A549 (cell line): ENCODE results near the gene JOSD2. TPM values are rescaled to one million over a fixed set of nuclear protein-coding genes. Genes with fewer than 3 reads are reported as not detected.

Experiments
- ATAC-seq, 2 experiments: fragments of 200-7000 bp in 1 of 2; fragments of >200 bp in 1 of 2; cut with Nextera tagmentation in 1 of 2; cut with Tn5 transposase in 1 of 2; 3 replicates each; pipeline versions ENCODE4 v1.8.0 to v1.9.1; 2018 to 2020; ENCODE audit warnings: mild to moderate bottlenecking in 1 of 2, moderate library complexity in 1 of 2
- CTCF ChIA-PET: fragments of 300-600 bp; sonication (Branson Sonifier 250); formaldehyde crosslinking; extraction: SDS; loops from one replicate; lab custom pipeline; 2021; ENCODE audit warnings: antibody characterized with exemption, inconsistent platforms; lab: Yijun Ruan, JAX
- POLR2A ChIA-PET: fragments of 350-600 bp; formaldehyde crosslinking; extraction: SDS; loops from one replicate; lab custom pipeline; 2021; ENCODE audit warnings: antibody characterized with exemption, inconsistent platforms; lab: Yijun Ruan, JAX
- DNase-seq, 2 experiments: peaks; one replicate each; pipeline versions ENCODE4 v3.0.0 to v3.0.0-alpha.2; 2011 to 2016; ENCODE audit warnings: low read depth in 1 of 2, low spot score in 1 of 2
- FAIRE-seq: peaks from 2 replicates; lab custom pipeline; 2011; peaks lifted over from hg19 to GRCh38; lab: Jason Lieb, UNC
- H3K27ac ChIP-seq, 2 experiments: fragments of >200 bp; sonication (Bioruptor Twin); formaldehyde crosslinking; 3 replicates each; pipeline ENCODE4 v1.5.1; 2016 to 2017
- H3K4me1 ChIP-seq: fragments of >200 bp; sonication (Bioruptor Twin); formaldehyde crosslinking; 3 replicates; pipeline ENCODE4 v1.6.1; 2016
- H3K4me2 ChIP-seq: fragments of >200 bp; sonication (Bioruptor Twin); formaldehyde crosslinking; 3 replicates; pipeline ENCODE4 v1.6.1; 2016
- H3K4me3 ChIP-seq: fragments of >200 bp; sonication (Bioruptor Twin); formaldehyde crosslinking; 3 replicates; pipeline ENCODE4 v1.5.1; 2016
- H3K9me3 ChIP-seq: fragments of >200 bp; sonication (Bioruptor Twin); formaldehyde crosslinking; 3 replicates; pipeline ENCODE4 v1.6.1; 2016
- BCL3 ChIP-seq: fragments of >200 bp; sonication (Bioruptor Twin); formaldehyde crosslinking; IDR thresholded peaks from 3 replicates; pipeline ENCODE4 v1.6.1; 2016
- CEBPB ChIP-seq, 2 experiments: fragments of >200 bp in 1 of 2; sonication (Bioruptor Twin) in 1 of 2; formaldehyde crosslinking in 1 of 2; IDR thresholded peaks; 2 replicates each; pipeline ENCODE4 v1.6.1; 2012 to 2016
- CHD4 ChIP-seq: fragments of 200-600 bp; sonication (generic); IDR thresholded peaks from 2 replicates; pipeline ENCODE4 v1.6.1; 2016; ENCODE audit warnings: antibody characterized with exemption, mild to moderate bottlenecking, borderline replicate concordance
- EHF ChIP-seq: fragments of 250-450 bp; sonication (Bioruptor Pico); IDR thresholded peaks from 2 replicates; pipeline ENCODE4 v1.5.0; 2020; ENCODE audit warnings: mild to moderate bottlenecking
- EHMT2 ChIP-seq: fragments of 200-600 bp; sonication (generic); IDR thresholded peaks from 2 replicates; pipeline ENCODE4 v1.6.1; 2016; ENCODE audit warnings: antibody characterized with exemption, low read depth, mild to moderate bottlenecking, moderate library complexity
- FOSL2 ChIP-seq, 2 experiments: fragments of 450-650 bp in 1 of 2; fragments of >200 bp in 1 of 2; sonication (Bioruptor Twin) in 1 of 2; formaldehyde crosslinking; IDR thresholded peaks; 2 replicates each; pipeline versions ENCODE4 v1.5.0 to v1.6.1; 2016 to 2020; ENCODE audit warnings: mild to moderate bottlenecking in 1 of 2, moderate library complexity in 1 of 2
- FOXS1 ChIP-seq: fragments of 250-450 bp; sonication (Bioruptor Pico); IDR thresholded peaks from 2 replicates; pipeline ENCODE4 v1.5.0; 2020; ENCODE audit warnings: mild to moderate bottlenecking, moderate library complexity
- HDAC2 ChIP-seq: fragments of 200-600 bp; sonication (generic); IDR thresholded peaks from 2 replicates; pipeline ENCODE4 v1.6.1; 2016
- HOXB13 ChIP-seq: fragments of 250-450 bp; sonication (Bioruptor Pico); IDR thresholded peaks from 2 replicates; pipeline ENCODE4 v1.5.0; 2020; ENCODE audit warnings: low read depth, mild to moderate bottlenecking, moderate library complexity
- JUN ChIP-seq, 2 experiments: fragments of >200 bp; sonication (Bioruptor Twin); formaldehyde crosslinking; IDR thresholded peaks; 2 replicates in 1 of 2; 3 replicates in 1 of 2; pipeline ENCODE4 v1.6.1; 2016 to 2017
- JUNB ChIP-seq: fragments of >200 bp; sonication (Bioruptor Twin); formaldehyde crosslinking; IDR thresholded peaks from 2 replicates; pipeline ENCODE4 v1.6.1; 2016
- NPAS2 ChIP-seq: fragments of 250-450 bp; sonication (Bioruptor Pico); IDR thresholded peaks from 2 replicates; pipeline ENCODE4 v1.8.0; 2022; ENCODE audit warnings: mild to moderate bottlenecking, moderate library complexity, borderline replicate concordance
- NR3C1 ChIP-seq: fragments of >200 bp; sonication (Bioruptor Twin); formaldehyde crosslinking; IDR thresholded peaks from 3 replicates; pipeline ENCODE4 v1.6.1; 2017
- POLR2AphosphoS2 ChIP-seq: conservative IDR thresholded peaks from 2 replicates; pipeline ENCODE4 v1.6.1; 2012; ENCODE audit warnings: low read length, improper control_type of control experiment, inconsistent platforms
- RAD21 ChIP-seq, 2 experiments: fragments of >200 bp in 1 of 2; sonication (Bioruptor Twin) in 1 of 2; formaldehyde crosslinking in 1 of 2; IDR thresholded peaks in 1 of 2; conservative IDR thresholded peaks in 1 of 2; 2 replicates in 1 of 2; 3 replicates in 1 of 2; pipeline ENCODE4 v1.6.1; 2012 to 2018; ENCODE audit warnings: inconsistent platforms in 1 of 2
- RARB ChIP-seq: fragments of 250-450 bp; sonication (Bioruptor Pico); IDR thresholded peaks from 2 replicates; pipeline ENCODE4 v1.8.0; 2021; ENCODE audit warnings: mild to moderate bottlenecking, moderate library complexity
- RCOR1 ChIP-seq: fragments of 150-350 bp; IDR thresholded peaks from 2 replicates; pipeline ENCODE4 v1.6.1; 2014; ENCODE audit warnings: antibody characterized with exemption, low read length, low read depth
- SREBF2 ChIP-seq: fragments of 450-650 bp; IDR thresholded peaks from 2 replicates; pipeline ENCODE4 v1.6.1; 2014; ENCODE audit warnings: mild to moderate bottlenecking, moderate library complexity
- TFCP2L1 ChIP-seq: fragments of 250-450 bp; sonication (Bioruptor Pico); IDR thresholded peaks from 2 replicates; pipeline ENCODE4 v1.5.0; 2021; ENCODE audit warnings: mild to moderate bottlenecking
- TP53 ChIP-seq: fragments of 250-450 bp; sonication (Bioruptor Pico); IDR thresholded peaks from 2 replicates; pipeline ENCODE4 v1.5.0; 2021; ENCODE audit warnings: mild to moderate bottlenecking, moderate library complexity
- ZC3H11A ChIP-seq: fragments of 450-650 bp; IDR thresholded peaks from 2 replicates; pipeline ENCODE4 v1.6.1; 2014; ENCODE audit warnings: antibody characterized with exemption, mild to moderate bottlenecking
- ZFP36 ChIP-seq: fragments of 450-650 bp; IDR thresholded peaks from 2 replicates; pipeline ENCODE4 v1.6.1; 2014; ENCODE audit warnings: borderline replicate concordance; ENCODE audit not compliant: partially characterized antibody
- ZNF302 ChIP-seq: fragments of 250-450 bp; sonication (Bioruptor Pico); IDR thresholded peaks from 2 replicates; pipeline ENCODE4 v1.9.0; 2021; ENCODE audit warnings: inconsistent platforms, mild to moderate bottlenecking, moderate library complexity
- ZSCAN20 ChIP-seq: fragments of 250-450 bp; sonication (Bioruptor Pico); IDR thresholded peaks from 2 replicates; pipeline ENCODE4 v1.8.0; 2022; ENCODE audit warnings: mild to moderate bottlenecking, moderate library complexity
- WGBS: methylation state at CpG from one replicate; pipeline ENCODE4 v1.1.6; 2017; ENCODE audit errors: missing lambda C conversion rate; 5-methylcytosine and 5-hydroxymethylcytosine counted together
- polyA plus RNA-seq, 4 experiments: library from polyadenylated mRNA; depleted of rRNA in 3 of 4; stranded (reverse); fragments of >200 nt; fragmentation: RNase III in 1 of 4; extraction: RNeasy Plus Mini Kit Qiagen cat#74134 plus additional on column Dnase treatment in 1 of 4; gene quantifications; 2 replicates in 3 of 4; 3 replicates in 1 of 4; pipeline ENCODE4 v1.2.3, GENCODE V29; 2011 to 2017
- TF ChIP-seq, protein P1 (sequence below): IDR thresholded peaks from 2 replicates; pipeline ENCODE4 v1.6.1; 2012
- TF ChIP-seq, protein P2 (sequence below): fragments of 450-650 bp; IDR thresholded peaks from 2 replicates; pipeline ENCODE4 v1.6.1; 2014; ENCODE audit warnings: antibody characterized with exemption

JOSD2 gene
- polyA plus RNA-seq, 2 of the 4 experiments (the other 2 are of a cell fraction), result 24.2 to 61.7 TPM

GRCh38 chr19:50516964-50517703 is 6.1 kb upstream of the JOSD2 start (continued):
- TF ChIP-seq ZFP36, result no peak

GRCh38 chr19:50516456-50516855 is 5.5 kb upstream of the JOSD2 start:
- peak overlapping the region; percentile 13; the same call in 1 of the 3 replicates for H3K4me3 ChIP-seq
- no peak for ATAC-seq
- H3K4me1 ChIP-seq, result peaks cover 16% of the 10 kb centered on the region; the same call in 1 of the 3 replicates
- 46% methylated on average over 12 of the region's 12 CpGs for WGBS
- ChIA-PET POLR2A (no interaction called here), CTCF (interaction anchor here (1.2 to 5.6 kb wide), 3 partner anchors 22 to 40 kb away, joined by 3 to 38 read pairs (median 12); no protein-coding TSS in a partner anchor)
- FAIRE-seq, result no peak
- TF ChIP-seq BCL3 (no peak), ZSCAN20 (CRISPR knock-in tag) (no peak)
- peak overlapping the region; percentile 80 for H3K4me2 ChIP-seq
- no peaks in the 10 kb centered on the region; the same call in 2 of the 3 replicates for H3K9me3 ChIP-seq
- no peak for DNase-seq
- H3K27ac ChIP-seq, result peak overlapping the region in 1 of 2 experiments; percentile 59; a peak in 3 of 6 replicates

GRCh38 chr19:50515168-50515561 is 4.2 kb upstream of the JOSD2 start:
- FAIRE-seq (no peak), ATAC-seq (no peak), DNase-seq (no peak)
- TF ChIP-seq RAD21 (conservative IDR thresholded peaks at IDR 0.05 in 1 of 2, IDR thresholded peaks at IDR 0.05 in 1 of 2) (no peak), NR3C1 (no peak), CHD4 (no peak), POLR2AphosphoS2 (no peak), HDAC2 (no peak), RCOR1 (no peak), NPAS2 (CRISPR knock-in tag) (no peak), FOXS1 (CRISPR knock-in tag) (no peak), TFCP2L1 (CRISPR knock-in tag) (no peak), BCL3 (no peak)
- TF ChIP-seq, protein P1, sequence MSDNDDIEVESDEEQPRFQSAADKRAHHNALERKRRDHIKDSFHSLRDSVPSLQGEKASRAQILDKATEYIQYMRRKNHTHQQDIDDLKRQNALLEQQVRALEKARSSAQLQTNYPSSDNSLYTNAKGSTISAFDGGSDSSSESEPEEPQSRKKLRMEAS, result no peak
- no peak overlapping the region for H3K4me2 ChIP-seq
- WGBS, result 83% methylated on average over 7 of the region's 11 CpGs
- H3K4me1 ChIP-seq, result peaks cover 19% of the 10 kb centered on the region; the same call in 2 of the 3 replicates
- H3K4me3 ChIP-seq, result no peak overlapping the region
- CTCF ChIA-PET, result interaction anchor here (1.2 to 5.6 kb wide), 4 partner anchors 23 to 59 kb away, joined by 3 to 38 read pairs (median 8); no protein-coding TSS in a partner anchor
- no peaks in the 10 kb centered on the region; the same call in 2 of the 3 replicates for H3K9me3 ChIP-seq
- POLR2A ChIA-PET, result no interaction called here
- H3K27ac ChIP-seq, result no peak overlapping the region

GRCh38 chr19:50514346-50515167 is 3.6 kb upstream of the JOSD2 start:
- POLR2A ChIA-PET, result no interaction called here
- CTCF ChIA-PET, result interaction anchor here (1.2 to 5.6 kb wide), 2 partner anchors 23 to 59 kb away, joined by 4 to 38 read pairs; no protein-coding TSS in a partner anchor
- H3K27ac ChIP-seq, result no peak overlapping the region
- ATAC-seq (no peak), DNase-seq (no peak), FAIRE-seq (no peak)
- no peak overlapping the region for H3K4me3 ChIP-seq
- H3K4me1 ChIP-seq, result peaks cover 22% of the 10 kb centered on the region; the same call in 2 of the 3 replicates
- no peak overlapping the region for H3K4me2 ChIP-seq
- H3K9me3 ChIP-seq, result no peaks in the 10 kb centered on the region; the same call in 2 of the 3 replicates
- WGBS, result 58% methylated on average over 32 of the region's 38 CpGs
- TF ChIP-seq SREBF2 (no peak), FOSL2 (IDR thresholded peaks at IDR 0.05) (no peak), FOSL2 (CRISPR knock-in tag; IDR thresholded peaks at IDR 0.05) (no peak), ZNF302 (no peak), ZSCAN20 (CRISPR knock-in tag) (no peak), EHMT2 (no peak), RARB (CRISPR knock-in tag) (no peak), EHF (CRISPR knock-in tag) (no peak), NR3C1 (no peak), JUN (IDR thresholded peaks at IDR 0.05) (no peak), JUNB (no peak), ZFP36 (no peak), RCOR1 (no peak), ZC3H11A (no peak), HDAC2 (no peak), HOXB13 (CRISPR knock-in tag) (no peak), CEBPB (IDR thresholded peaks at IDR 0.05) (no peak), TP53 (CRISPR knock-in tag) (no peak)
- TF ChIP-seq, protein P2, sequence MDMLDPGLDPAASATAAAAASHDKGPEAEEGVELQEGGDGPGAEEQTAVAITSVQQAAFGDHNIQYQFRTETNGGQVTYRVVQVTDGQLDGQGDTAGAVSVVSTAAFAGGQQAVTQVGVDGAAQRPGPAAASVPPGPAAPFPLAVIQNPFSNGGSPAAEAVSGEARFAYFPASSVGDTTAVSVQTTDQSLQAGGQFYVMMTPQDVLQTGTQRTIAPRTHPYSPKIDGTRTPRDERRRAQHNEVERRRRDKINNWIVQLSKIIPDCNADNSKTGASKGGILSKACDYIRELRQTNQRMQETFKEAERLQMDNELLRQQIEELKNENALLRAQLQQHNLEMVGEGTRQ, result no peak
